ENCODE data around the gene PLCB1.
"Not testable (repeated sequence)": the region's sequence is repeated elsewhere in the genome, so short reads cannot be mapped to it uniquely, and the experiment has no call there.

Gene PLCB1

GRCh38 chr20:8153281-8153908 lies 21.3 kb downstream of the PLCB1 start:
- H3K4me3 ChIP-seq (ENCODE audit: low read length): no peak overlapping the region; the same call in 1 of the 2 replicates
- DNase-seq (ENCODE audit: low read depth, low spot score): peak; percentile 86

DNA sequence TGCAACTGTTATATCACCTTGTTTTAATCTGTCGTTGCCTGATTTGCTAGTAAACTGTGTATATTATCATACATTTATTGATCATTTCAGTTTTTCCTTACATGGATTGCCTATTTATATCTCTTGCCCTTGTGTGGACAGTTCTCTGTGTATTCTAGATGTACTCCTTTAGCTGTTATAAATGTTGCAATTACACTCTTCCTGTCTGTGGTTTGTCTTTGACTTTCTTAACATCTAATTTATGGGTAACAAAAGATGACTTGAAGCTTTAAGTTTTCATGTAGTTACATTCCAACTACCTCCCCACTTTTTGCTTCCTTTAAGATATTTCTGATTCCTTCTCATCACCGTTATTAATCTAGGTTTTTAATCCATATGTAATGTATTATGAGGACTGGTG lies 22.6 kb downstream of the PLCB1 start:
- peak; percentile 63 for DNase-seq (ENCODE audit: low read depth, low spot score)
- H3K4me3 ChIP-seq (ENCODE audit: low read length): no peak overlapping the region; the same call in 1 of the 2 replicates

GRCh38 chr20:8155229-8155628 lies 23.2 kb downstream of the PLCB1 start:
- no peak for DNase-seq (ENCODE audit: low read depth, low spot score)
- no peak overlapping the region for H3K4me3 ChIP-seq (ENCODE audit: low read length)

DNA sequence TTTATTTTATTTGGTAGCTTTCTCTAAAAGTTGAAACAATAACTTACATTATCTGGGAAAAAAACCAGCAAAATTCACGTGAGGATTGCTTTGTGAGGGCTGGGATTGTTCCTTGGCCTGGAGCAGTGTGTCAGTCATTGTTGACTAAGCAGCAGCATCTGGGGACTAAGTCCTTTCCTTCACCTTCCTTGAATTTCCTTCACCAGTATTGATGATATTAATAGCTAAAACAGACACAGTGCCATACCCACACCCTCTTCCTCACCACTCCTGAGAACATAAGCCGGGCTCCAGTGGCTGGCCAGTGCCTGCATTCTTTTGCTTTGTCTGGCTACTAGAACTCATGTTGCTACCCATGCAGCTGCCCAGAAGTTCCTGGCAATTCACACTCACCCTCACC lies 23.7 kb downstream of the PLCB1 start:
- H3K4me3 ChIP-seq (ENCODE audit: low read length): no peak overlapping the region
- no peak for DNase-seq (ENCODE audit: low read depth, low spot score)

GRCh38 chr20:8156235-8157079 lies 24.4 kb downstream of the PLCB1 start:
- peak; percentile 58 for DNase-seq (ENCODE audit: low read depth, low spot score)
- no peak overlapping the region for H3K4me3 ChIP-seq (ENCODE audit: low read length)

DNA sequence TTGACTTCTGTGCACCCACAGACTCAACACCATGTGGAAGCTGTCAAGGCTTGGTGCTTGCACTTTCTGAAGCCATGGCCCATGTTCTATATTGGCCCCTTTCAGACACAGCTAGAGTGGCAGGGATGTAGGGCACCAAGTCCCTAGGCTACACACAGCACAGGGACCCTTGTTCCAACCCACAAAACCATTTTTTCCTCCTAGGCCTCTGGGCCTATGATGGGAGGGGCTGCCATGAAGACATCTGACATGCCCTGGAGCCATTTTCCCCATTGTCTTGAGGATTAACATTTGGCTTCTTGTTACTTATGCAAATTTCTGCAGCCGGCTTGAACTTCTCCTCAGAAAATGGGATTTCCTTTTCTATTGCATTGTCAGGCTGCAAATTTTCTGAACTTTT lies 27.2 kb downstream of the PLCB1 start:
- DNase-seq (ENCODE audit: low read depth, low spot score); H3K4me3 ChIP-seq (ENCODE audit: low read length): not testable (repeated sequence)

DNA sequence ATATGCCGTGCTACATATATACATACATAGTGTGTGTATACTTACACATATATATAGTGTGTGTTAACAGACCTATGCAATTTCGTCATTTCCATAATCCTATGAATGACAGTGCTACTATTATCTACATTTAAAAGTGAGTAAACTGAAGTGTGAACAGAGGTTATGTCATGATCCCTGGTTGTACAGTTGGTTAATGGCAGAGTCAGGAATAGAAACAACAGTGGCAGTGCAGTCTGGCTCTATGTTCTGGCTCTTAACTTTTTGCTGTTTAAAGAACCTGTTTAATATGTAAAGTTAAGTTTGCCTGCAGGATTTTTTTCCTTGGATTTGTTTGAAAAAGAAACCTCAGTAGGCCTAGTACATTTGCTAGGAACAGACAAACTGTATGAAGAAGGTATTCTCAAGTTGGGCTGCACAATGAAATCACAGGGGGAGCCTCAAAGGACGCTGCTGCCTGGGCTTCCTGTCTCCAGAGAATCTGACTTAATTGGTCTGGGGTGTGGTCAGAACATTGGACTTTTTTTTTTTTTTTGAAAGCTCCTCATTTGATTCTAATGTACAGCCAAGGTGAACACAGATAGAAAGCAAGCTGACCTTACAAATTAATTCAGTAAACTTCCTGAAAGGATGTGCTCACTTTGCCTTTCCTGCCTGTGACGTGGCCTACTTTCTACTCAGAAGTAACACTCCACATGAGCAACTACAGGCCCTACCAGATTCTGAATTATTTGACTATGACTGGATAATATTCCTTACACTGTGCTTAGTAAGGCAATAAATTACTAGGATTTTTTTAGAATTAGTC lies 29.4 kb downstream of the PLCB1 start:
- no peak overlapping the region for H3K4me3 ChIP-seq (ENCODE audit: low read length)
- no peak for DNase-seq (ENCODE audit: low read depth, low spot score)

DNA sequence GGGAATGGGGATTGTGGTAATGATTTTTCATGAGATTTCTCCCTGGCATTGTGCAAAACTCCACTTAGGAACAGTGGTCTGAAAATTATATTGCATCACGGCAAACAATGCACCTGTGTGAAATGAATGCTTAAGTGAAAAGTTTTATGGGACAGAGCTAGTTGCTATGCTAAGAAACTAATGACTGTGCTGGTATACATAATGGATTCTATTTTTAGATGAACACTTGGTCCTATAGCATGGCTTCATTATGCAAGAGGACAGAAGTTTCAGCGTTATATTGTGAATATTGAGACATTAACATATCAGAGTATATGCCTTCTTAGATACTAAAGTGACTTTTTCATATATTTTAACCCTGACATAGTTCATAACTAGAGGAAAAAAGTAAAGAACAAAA lies 30.5 kb downstream of the PLCB1 start:
- H3K4me3 ChIP-seq (ENCODE audit: low read length): no peak overlapping the region
- DNase-seq (ENCODE audit: low read depth, low spot score): no peak

- DNase-seq (ENCODE audit: low read depth, low spot score): no peak
- H3K4me3 ChIP-seq (ENCODE audit: low read length): no peak overlapping the region
Measured at GRCh38 chr20:8163543-8163942, 31.5 kb downstream of the PLCB1 start.

GRCh38 chr20:8166730-8167129 lies 34.7 kb downstream of the PLCB1 start:
- no peak for DNase-seq (ENCODE audit: low read depth, low spot score)
- H3K4me3 ChIP-seq (ENCODE audit: low read length): no peak overlapping the region

- DNase-seq (ENCODE audit: low read depth, low spot score): no peak
- H3K4me3 ChIP-seq (ENCODE audit: low read length): no peak overlapping the region
Measured at GRCh38 chr20:8168785-8169288, 36.8 kb downstream of the PLCB1 start.

DNA sequence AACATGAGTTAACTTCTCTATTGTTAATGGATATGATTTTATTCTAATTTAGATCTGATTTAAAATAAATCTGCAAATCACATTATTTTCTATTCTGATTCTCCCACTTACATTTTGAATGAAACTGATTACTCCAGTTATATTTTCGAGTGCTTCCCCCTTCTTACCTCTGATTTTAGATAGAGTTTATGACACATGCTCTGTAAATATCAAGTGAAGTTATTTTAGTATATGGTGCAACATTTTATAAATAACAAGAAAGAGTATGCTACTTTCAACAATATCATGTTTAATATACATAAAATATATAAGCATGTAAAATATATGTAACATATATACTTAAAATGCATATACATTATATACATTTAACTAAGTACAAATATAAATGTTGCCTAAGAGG lies 38.9 kb downstream of the PLCB1 start:
- H3K4me3 ChIP-seq (ENCODE audit: low read length): no peak overlapping the region
- DNase-seq (ENCODE audit: low read depth, low spot score): no peak

DNA sequence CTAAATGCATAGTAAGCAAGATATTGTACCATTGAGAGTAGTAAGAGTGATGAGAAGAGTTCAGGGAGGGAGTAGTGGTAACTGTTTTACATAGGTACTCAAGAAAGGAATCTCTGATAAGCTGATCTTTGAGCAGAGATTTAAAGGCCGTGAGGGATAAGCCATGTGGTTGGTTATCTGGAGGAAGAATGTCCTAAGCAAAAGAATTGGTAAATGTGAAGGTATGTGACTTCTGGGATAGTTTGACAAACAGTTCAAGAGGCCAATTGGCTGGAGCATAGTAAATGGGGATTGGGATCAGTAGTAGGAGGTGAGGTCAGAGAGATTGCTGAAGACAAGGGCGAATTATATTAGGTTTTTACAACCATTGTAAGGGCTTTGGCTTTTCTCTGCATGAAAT lies 40.1 kb downstream of the PLCB1 start:
- DNase-seq (ENCODE audit: low read depth, low spot score): no peak
- no peak overlapping the region for H3K4me3 ChIP-seq (ENCODE audit: low read length)

GRCh38 chr20:8175741-8176675 lies 43.9 kb downstream of the PLCB1 start:
- no peak overlapping the region for H3K4me3 ChIP-seq (ENCODE audit: low read length)
- DNase-seq (ENCODE audit: low read depth, low spot score): no peak

- DNase-seq (ENCODE audit: low read depth, low spot score): no peak
- H3K4me3 ChIP-seq (ENCODE audit: low read length): no peak overlapping the region
Measured at GRCh38 chr20:8183526-8183925, 51.5 kb downstream of the PLCB1 start.

DNA sequence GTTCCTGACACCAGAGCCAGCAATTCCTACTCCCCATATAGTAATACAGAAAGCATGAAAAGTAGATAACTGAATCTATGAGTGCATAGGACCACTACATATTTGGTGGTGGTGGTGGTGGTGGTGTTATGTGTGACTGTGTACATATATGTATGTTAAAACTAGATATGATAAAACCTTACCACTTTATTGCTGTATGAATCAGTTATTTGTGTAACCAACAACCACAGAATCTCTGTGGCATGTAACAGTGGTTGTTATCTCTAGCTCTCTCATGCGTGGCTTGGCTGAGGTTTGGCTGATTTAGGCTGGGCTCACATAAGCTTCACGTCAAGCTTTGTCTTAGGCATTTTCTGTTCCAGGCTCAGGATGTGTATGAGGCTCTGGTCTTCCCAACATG lies 55.7 kb downstream of the PLCB1 start:
- H3K4me3 ChIP-seq (ENCODE audit: low read length): no peak overlapping the region
- DNase-seq (ENCODE audit: low read depth, low spot score): peak; percentile 38

DNA sequence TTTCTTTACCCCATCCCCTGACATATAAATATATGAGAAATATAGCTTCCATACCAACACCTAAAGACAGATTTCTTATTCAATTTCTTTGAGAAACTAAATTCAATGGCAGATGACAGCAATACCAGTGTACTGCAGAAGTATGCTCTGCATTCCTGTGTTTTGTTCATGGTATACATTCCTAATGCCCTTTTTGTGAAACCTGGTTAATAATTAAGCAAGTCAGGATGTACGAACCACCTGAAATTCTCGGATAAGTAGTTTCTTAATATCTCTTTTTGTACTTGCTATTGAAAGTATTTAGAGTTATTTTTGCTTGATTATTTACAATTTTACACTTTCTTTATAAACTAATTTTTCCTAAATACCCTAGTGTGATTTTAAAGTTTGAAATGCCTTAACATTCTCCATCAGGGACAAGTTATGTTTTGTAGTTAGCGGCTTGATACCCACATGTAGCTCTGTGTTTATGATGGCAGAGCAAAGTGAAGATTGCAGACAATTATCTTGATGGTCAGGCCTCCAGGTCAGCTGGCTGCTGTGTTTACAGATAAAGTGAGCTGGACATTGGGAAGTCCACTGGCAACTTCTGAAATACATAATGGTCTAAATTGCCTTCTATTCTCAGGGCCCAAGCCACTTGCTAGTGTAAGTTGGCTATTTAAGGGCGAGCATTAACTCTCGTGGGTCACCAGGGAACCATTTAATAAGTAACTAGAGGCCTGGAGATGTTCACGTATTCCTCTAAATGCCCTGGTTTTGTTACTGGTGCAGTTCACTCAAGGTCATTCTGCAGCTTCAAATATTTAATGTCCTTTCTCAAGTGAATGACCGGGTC lies 58.2 kb downstream of the PLCB1 start:
- no peak overlapping the region for H3K4me3 ChIP-seq (ENCODE audit: low read length)
- DNase-seq (ENCODE audit: low read depth, low spot score): no peak

DNA sequence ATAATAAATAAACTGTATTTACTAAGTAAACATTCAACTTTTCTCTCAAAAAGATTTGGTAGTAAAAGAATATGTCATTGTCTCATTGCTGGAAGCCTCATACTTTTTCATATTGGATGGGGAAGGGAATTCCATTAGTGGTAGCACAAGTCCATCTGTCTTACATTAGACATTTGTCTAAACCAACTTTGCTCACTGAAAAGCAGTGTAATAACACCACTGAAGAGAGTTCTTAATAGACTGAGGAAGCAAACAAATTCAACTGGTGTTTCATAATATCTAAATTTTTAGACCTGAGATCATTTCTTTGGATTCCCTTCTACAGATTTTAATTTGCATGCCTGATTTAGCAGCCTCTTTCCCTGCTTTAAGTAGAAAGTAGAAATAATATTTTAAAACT lies 62.7 kb downstream of the PLCB1 start:
- DNase-seq (ENCODE audit: low read depth, low spot score): no peak

More for the DNA sequence above, 62.7 kb downstream of the PLCB1 start:
- no peak overlapping the region for H3K4me3 ChIP-seq (ENCODE audit: low read length)

Data from Jurkat, Clone E6-1 (cell line).